Measurements from ENCODE around the gene GLIS1.

The GLIS1 gene

GRCh38 chr1:53469373-53469772, 269.6 kb downstream of the GLIS1 start:
- no peak overlapping the region for H3K27ac ChIP-seq
- TF ChIP-seq CTCF (conservative IDR thresholded peaks at IDR 0.05), result no peak
- TF ChIP-seq ZFX (IDR thresholded peaks at IDR 0.05), result no peak

- TF ChIP-seq CTCF (conservative IDR thresholded peaks at IDR 0.05), result no peak
- no peak for TF ChIP-seq ZFX (IDR thresholded peaks at IDR 0.05)
- H3K27ac ChIP-seq, result no peak overlapping the region
These were observed 270.6 kb downstream of the GLIS1 start for GRCh38 chr1:53468374-53468773.

DNA sequence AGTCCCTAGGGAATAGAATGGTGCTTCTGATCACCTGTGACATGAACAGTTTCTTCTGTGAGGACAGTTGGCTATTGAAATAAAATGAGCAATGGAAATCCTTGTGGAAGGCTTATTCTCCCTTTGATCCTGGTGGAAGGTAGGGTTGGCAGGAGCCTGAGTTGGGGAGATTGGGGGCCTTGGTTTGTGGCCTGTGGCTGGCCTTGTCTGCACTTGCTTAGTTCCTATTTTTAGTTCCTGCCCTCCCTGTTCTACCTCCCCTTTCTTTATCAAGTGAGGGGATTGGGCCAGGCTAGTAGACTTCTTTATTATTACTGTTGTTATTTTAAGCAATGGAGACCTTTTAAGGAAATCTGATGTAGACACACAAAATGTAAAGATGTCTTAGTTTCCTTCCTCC, 271.6 kb downstream of the GLIS1 start:
- TF ChIP-seq CTCF (conservative IDR thresholded peaks at IDR 0.05) (no peak), ZFX (IDR thresholded peaks at IDR 0.05) (no peak)
- H3K27ac ChIP-seq, result no peak overlapping the region

DNA sequence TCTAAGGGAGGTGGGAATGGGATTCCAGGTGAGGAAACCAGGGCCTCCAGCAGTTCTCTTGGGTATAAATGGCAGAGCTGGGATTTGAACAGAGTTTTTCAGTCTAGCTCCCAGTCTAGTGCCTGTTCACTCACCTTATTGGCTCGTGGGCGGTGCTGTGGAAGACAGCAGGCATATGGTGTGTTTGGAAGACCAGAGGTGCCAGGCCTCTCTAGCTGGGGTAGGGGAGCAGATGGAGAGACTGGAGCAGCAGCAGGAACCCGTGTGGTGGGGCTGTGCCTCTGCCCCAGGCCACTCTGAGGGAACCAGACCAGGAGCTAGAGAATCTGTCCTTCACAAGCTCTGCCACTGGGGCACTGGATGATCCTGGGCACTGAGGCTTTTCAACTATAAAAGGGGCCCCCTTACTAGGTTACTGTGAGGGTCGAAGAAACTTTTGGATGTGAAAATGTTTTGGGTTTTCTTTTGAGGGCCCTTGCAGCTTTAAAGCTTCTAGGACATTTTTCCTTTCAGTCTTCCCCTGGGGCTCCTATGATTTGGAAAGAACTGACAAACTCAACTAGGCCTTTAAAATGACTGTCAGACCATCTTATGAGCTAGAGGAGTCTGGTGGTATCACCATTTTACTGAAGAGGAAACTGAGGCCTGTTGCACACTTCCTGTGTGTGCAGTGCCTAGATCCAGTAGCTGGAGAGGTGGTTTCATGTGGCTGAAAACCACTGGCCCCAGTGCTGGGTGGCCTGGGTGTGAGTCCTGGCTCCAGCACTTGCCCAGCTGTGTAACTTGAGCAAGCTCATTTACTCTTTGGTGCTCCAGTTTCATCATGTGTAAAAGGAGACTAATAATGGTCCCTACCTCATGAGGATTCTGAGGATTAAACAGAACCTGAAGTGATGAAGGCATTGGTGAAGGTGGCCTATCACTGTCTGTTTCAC, 273.7 kb downstream of the GLIS1 start:
- H3K27ac ChIP-seq, result no peak overlapping the region
- TF ChIP-seq ZFX (IDR thresholded peaks at IDR 0.05) (no peak), CTCF (conservative IDR thresholded peaks at IDR 0.05) (no peak)

DNA sequence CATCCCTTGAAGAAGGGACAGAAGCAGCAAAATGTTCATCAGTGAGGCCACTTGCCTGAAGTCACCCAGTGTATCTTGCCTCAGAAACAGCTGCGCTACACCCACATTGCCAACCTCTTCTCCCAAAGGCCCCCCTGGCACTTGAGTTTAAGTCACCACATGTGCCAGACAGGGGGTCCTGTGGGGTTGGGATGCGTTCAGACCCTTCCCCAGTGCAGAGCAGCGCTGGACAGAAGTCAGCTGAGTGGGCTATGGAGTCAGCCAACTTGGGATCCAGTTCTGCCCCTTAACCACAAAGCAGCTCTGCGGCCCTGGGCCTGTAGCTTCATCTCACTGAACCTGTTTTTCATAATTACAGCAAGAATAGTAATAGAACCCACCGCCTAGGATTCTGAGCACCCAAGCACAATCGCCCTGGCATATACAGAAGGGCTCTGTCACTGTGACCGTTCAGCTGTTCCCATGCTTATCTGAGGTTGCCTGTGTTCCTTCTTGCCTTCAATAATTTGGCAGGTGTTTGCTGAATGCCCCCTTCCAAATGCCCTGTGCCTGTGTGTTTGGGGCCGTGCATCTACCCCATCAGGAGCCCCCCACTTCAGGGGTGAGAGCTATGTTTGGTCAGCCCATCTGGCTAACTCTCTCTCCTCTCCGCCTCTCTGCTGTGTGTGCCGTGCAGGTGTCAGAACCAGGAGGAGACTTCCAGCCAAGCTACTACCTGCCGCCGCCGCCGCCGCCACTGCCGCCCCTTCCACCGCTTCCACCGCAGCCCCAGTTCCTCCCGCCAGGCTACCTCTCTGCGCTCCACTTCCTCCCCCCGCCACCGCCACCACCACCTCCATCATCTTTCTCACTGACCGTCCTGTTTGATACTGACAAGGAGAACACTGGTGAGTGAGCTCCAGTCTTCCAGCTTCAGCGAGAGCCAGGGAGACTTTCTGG, 274.7 kb downstream of the GLIS1 start:
- H3K27ac ChIP-seq, result no peak overlapping the region
- TF ChIP-seq CTCF (conservative IDR thresholded peaks at IDR 0.05), result no peak
- no peak for TF ChIP-seq ZFX (IDR thresholded peaks at IDR 0.05)

DNA sequence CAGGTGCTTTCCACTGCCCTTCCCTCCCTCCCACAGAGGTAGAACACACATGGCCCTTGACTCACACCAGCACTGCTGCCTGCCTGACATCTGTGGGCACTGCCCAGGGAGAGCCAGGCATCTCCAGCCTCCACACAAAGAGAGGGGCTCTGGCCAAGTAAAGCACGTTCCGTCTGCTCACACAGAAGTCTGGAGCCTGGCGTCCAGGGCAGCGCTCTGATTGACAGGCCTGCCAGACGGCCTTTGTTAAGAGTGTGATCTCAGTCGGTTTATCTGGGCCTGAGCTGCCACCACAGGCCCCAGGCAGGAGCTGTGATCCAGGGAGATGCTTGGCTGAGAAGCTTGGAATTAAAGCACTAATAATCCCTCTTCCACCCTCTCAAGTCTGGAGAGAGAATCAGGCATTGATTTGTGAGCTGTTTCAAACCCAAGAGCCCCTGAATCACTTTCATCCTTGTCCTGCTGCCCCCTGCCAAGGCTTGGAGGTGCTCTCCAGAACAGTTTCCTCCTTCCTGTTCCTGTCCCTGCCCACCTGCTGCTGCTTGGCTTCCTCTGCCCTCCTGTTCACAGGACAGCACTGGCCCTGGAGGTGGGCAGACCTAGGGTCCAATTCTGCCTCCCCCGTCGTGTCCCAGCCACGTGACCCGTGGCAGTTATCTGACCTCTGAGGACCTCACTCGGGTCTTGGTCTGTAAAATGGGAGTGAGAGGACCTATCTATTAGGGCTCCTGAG, 276.0 kb downstream of the GLIS1 start:
- TF ChIP-seq ZFX (IDR thresholded peaks at IDR 0.05) (no peak), CTCF (conservative IDR thresholded peaks at IDR 0.05) (no peak)
- no peak overlapping the region for H3K27ac ChIP-seq
